Measurements from ENCODE around the gene TCF7L1.
A peak's percentile ranks its signal among the peaks of the same experiment; 100 is the strongest.
"Not testable (repeated sequence)": the region's sequence is repeated elsewhere in the genome, so short reads cannot be mapped to it uniquely, and the experiment has no call there.

The TCF7L1 gene

GRCh38 chr2:85132834-85133637 is at the start of gene TCF7L1:
TCF7L1 (plus strand) TSS chr2:85133392; CDS start chr2:85133685, 293 bp downstream.
- DNase-seq: peak; percentile 28 to 54

- DNase-seq: no peak
Observed at GRCh38 chr2:85085563-85085962, 47.6 kb upstream of the TCF7L1 start.

- DNase-seq: no peak
Observed at GRCh38 chr2:85087541-85087940, 45.7 kb upstream of the TCF7L1 start.

GRCh38 chr2:85088921-85089320 is 44.3 kb upstream of the TCF7L1 start:
- no peak for DNase-seq

GRCh38 chr2:85089585-85089984 is 43.6 kb upstream of the TCF7L1 start:
- no peak for DNase-seq

GRCh38 chr2:85091838-85092237 is 41.4 kb upstream of the TCF7L1 start:
- no peak for DNase-seq

GRCh38 chr2:85095094-85095493 is 38.1 kb upstream of the TCF7L1 start:
- DNase-seq: no peak

GRCh38 chr2:85096616-85097015 is 36.6 kb upstream of the TCF7L1 start:
- DNase-seq: no peak

- DNase-seq: no peak
Observed at GRCh38 chr2:85104228-85104627, 29.0 kb upstream of the TCF7L1 start.

- DNase-seq: no peak
Observed at GRCh38 chr2:85106489-85107180, 26.6 kb upstream of the TCF7L1 start.

- no peak for DNase-seq
Observed at GRCh38 chr2:85110991-85111560, 22.1 kb upstream of the TCF7L1 start.

- no peak for DNase-seq
Observed at GRCh38 chr2:85111819-85112281, 21.3 kb upstream of the TCF7L1 start.

- DNase-seq: no peak
Observed at GRCh38 chr2:85112906-85113625, 20.1 kb upstream of the TCF7L1 start.

- no peak for DNase-seq
Observed at GRCh38 chr2:85114586-85115330, 18.4 kb upstream of the TCF7L1 start.

- DNase-seq: no peak
Observed at GRCh38 chr2:85116207-85116606, 17.0 kb upstream of the TCF7L1 start.

GRCh38 chr2:85119900-85120299 is 13.3 kb upstream of the TCF7L1 start:
- DNase-seq: no peak

GRCh38 chr2:85120363-85120762 is 12.8 kb upstream of the TCF7L1 start:
- no peak for DNase-seq

GRCh38 chr2:85126462-85126861 is 6.7 kb upstream of the TCF7L1 start:
- not testable (repeated sequence) for DNase-seq

- DNase-seq: no peak
Observed at GRCh38 chr2:85129861-85130260, 3.3 kb upstream of the TCF7L1 start.

- DNase-seq: no peak
Observed at GRCh38 chr2:85130407-85130806, 2.8 kb upstream of the TCF7L1 start.

- no peak for DNase-seq
Observed at GRCh38 chr2:85131116-85131515, 2.1 kb upstream of the TCF7L1 start.

GRCh38 chr2:85132397-85132796 is 795 bp upstream of the TCF7L1 start:
- no peak for DNase-seq
